ENCODE data around the gene FRMD3.

FRMD3 gene

DNA sequence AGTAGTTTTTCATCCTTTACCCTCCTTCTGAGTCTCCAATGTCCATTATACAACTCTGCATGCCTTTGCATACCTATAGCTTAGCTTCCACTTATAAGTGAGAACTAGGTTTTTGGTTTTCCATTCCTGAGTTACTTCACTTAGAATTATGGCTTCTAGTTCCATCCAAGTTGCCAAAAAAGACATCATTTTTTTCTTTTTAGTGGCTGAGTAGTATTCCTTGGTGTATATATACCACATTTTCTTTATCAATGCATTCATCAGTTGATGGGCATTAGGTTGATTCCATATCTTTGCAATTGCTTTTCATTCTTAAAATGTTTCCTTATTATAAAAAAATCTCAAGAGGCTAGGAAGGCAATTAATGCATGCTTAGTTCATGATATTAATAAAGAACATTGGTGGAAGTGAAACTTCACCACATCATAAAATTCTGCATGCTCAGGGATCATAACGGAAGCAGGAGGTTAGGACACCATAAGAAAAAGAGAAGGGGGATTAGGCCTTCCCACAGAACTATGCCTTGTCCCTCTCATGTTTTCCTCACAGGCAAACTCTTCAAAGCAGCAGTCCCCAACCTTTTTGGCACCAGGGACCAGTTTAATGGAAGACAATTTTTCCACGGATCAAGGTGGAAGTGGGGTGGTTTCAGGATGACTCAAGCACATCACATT lies 105.2 kb downstream of the FRMD3 start:
- Histone ChIP-seq H3K27me3 (no peaks in the 10 kb centered on the region), H3K4me3 (ENCODE audit: low read depth, low read length) (no peak overlapping the region), H3K9me3 (no peaks in the 10 kb centered on the region; the same call in 1 of the 2 replicates), H3K36me3 (peaks cover 14% of the 10 kb centered on the region; the same call in 1 of the 2 replicates), H3K4me1 (peaks cover 9% of the 10 kb centered on the region)
- DNase-seq = no peak
- TF ChIP-seq, protein P1, sequence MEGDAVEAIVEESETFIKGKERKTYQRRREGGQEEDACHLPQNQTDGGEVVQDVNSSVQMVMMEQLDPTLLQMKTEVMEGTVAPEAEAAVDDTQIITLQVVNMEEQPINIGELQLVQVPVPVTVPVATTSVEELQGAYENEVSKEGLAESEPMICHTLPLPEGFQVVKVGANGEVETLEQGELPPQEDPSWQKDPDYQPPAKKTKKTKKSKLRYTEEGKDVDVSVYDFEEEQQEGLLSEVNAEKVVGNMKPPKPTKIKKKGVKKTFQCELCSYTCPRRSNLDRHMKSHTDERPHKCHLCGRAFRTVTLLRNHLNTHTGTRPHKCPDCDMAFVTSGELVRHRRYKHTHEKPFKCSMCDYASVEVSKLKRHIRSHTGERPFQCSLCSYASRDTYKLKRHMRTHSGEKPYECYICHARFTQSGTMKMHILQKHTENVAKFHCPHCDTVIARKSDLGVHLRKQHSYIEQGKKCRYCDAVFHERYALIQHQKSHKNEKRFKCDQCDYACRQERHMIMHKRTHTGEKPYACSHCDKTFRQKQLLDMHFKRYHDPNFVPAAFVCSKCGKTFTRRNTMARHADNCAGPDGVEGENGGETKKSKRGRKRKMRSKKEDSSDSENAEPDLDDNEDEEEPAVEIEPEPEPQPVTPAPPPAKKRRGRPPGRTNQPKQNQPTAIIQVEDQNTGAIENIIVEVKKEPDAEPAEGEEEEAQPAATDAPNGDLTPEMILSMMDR (IDR thresholded peaks at IDR 0.05; ENCODE audit: low read depth, low read length) = no peak

DNA sequence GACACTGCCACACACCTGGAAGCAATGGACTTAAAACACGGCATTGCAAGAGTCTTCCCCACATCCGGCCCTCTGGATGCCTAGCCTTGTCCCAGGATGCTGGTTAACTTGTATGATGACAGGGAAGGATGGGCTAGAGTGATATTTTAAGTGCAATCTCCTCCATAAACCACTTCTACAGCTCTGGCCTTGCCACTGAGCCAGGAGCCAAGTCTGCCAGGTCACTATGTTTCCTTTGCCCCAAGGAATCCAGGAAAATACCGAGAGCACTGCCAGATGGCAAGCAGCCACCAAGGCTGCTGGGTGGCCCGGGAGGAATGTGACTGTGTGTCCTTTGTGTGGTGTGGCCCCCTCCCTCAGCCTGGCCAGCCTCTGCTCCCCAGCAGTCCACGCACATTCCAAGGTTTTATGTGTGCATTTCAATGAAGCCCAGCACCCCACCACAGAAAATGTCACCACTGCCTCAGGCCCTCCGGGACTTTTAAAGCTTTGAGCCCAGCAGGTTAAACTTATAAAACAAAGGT lies 106.0 kb downstream of the FRMD3 start:
- Histone ChIP-seq H3K9me3 (no peaks in the 10 kb centered on the region; the same call in 1 of the 2 replicates), H3K36me3 (peaks cover 19% of the 10 kb centered on the region; the same call in 1 of the 2 replicates), H3K4me1 (peaks cover 9% of the 10 kb centered on the region), H3K27me3 (no peaks in the 10 kb centered on the region), H3K4me3 (ENCODE audit: low read depth, low read length) (no peak overlapping the region)
- TF ChIP-seq, protein P1 (IDR thresholded peaks at IDR 0.05; ENCODE audit: low read depth, low read length) = no peak
- DNase-seq = peak; percentile 35

DNA sequence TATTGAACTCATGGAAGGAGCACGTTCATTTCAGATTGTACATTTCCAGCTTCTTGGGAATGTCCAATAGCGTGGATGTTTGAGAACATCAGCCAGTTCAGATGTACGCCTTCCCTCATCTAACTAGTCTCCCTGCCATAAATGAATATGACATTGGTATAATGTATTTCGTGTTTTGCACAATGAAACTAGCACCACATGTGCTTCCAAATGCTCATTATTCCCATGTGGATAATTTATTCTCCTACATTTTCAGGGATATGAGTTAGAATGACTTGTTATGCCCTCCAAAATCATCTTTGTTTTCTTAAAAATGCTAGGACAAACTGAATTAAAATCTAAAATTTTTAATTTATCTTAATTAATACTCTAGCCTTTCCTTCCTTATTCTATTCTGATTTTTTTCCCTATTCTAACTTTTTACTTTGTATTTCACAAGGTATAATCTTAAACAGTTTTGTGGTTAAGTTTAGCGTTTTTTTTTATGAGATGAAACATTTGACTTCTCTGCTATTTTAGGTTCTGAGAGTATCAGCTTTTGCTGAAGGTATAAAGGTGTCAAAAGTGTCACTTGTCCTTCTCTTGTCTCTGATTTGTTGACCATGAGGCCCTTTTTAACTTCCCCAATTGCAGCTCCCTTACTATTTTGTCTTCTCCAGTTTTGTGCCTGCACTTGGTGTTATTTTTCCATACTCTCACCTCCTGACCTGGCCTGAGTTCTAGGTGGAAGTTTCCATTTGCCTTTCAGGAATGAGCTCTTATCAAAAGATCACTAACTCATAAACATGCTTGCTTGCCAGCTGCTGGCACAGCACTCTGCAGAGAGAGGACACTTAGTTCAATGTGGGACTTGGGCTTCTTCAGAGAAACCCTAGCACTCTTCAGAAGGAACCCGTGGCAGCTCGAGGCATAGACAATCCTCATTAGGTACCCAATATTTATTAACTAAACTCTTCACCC lies 106.8 kb downstream of the FRMD3 start:
- Histone ChIP-seq H3K36me3 (peaks cover 26% of the 10 kb centered on the region), H3K27me3 (no peaks in the 10 kb centered on the region), H3K4me1 (peaks cover 12% of the 10 kb centered on the region), H3K9me3 (no peaks in the 10 kb centered on the region; the same call in 1 of the 2 replicates), H3K4me3 (ENCODE audit: low read depth, low read length) (no peak overlapping the region)
- TF ChIP-seq, protein P1 (IDR thresholded peaks at IDR 0.05; ENCODE audit: low read depth, low read length) = no peak
- DNase-seq = no peak

DNA sequence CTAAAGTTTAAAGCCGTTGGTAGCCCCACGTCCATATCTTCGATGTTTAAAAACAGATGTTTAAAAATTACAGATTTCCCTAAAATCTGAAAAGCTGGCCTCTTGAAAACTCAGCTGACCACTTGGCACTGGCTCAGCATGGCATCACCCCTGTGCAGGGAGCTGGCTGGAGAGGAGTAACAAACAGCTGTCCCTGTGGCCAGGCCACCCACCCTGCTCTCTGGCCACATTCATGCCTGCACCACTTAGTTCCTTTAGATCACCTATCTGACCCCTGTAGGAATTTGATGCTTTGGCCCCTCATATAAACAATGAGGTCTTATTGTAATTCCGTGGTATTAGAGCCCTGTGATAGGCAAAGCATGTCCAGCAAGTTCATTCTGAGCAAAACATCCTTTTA lies 107.5 kb downstream of the FRMD3 start:
- DNase-seq = no peak
- TF ChIP-seq, protein P1 (IDR thresholded peaks at IDR 0.05; ENCODE audit: low read depth, low read length) = no peak
- H3K9me3 ChIP-seq = no peaks in the 10 kb centered on the region; the same call in 1 of the 2 replicates
- no peak overlapping the region for H3K4me3 ChIP-seq (ENCODE audit: low read depth, low read length)
- H3K4me1 ChIP-seq = peaks cover 17% of the 10 kb centered on the region
- peaks cover 27% of the 10 kb centered on the region for H3K36me3 ChIP-seq
- no peaks in the 10 kb centered on the region for H3K27me3 ChIP-seq

DNA sequence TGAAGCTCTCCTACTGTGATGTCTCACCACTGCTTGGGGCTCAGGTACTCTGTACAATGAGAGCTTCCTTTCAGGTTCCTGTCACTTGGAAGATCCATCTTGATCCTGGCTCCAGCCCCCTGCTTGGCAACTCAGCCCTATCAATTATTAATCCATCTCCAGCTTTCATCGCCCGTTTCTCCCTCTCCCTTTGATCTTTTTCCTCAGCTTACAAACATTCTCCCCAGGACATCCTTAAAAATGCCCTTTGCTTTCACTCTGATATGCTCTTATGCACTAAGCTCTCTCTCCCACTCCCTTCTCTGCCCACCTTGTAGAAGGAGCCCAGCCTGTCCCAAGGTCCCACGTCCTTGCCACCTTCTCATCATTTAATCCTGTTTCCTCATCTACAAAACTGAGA lies 109.0 kb downstream of the FRMD3 start:
- TF ChIP-seq, protein P1 (IDR thresholded peaks at IDR 0.05; ENCODE audit: low read depth, low read length) = no peak
- Histone ChIP-seq H3K36me3 (peaks cover 24% of the 10 kb centered on the region), H3K4me1 (peaks cover 23% of the 10 kb centered on the region), H3K27me3 (no peaks in the 10 kb centered on the region), H3K9me3 (no peaks in the 10 kb centered on the region; the same call in 1 of the 2 replicates), H3K4me3 (ENCODE audit: low read depth, low read length) (no peak overlapping the region)
- no peak for DNase-seq

Data from BE2C (cell line).